ENCODE results near the gene CREBRF.
"Not testable (repeated sequence)": the region's sequence is repeated elsewhere in the genome, so short reads cannot be mapped to it uniquely, and the experiment has no call there.

GRCh38 chr5:173076471-173076870 lies 20.3 kb downstream of the CREBRF start:
- TF ChIP-seq ZNF274 (IDR thresholded peaks at IDR 0.05; ENCODE audit: borderline replicate concordance, extremely low read depth, low read length) = not testable (repeated sequence)
- TF ChIP-seq, protein P1, sequence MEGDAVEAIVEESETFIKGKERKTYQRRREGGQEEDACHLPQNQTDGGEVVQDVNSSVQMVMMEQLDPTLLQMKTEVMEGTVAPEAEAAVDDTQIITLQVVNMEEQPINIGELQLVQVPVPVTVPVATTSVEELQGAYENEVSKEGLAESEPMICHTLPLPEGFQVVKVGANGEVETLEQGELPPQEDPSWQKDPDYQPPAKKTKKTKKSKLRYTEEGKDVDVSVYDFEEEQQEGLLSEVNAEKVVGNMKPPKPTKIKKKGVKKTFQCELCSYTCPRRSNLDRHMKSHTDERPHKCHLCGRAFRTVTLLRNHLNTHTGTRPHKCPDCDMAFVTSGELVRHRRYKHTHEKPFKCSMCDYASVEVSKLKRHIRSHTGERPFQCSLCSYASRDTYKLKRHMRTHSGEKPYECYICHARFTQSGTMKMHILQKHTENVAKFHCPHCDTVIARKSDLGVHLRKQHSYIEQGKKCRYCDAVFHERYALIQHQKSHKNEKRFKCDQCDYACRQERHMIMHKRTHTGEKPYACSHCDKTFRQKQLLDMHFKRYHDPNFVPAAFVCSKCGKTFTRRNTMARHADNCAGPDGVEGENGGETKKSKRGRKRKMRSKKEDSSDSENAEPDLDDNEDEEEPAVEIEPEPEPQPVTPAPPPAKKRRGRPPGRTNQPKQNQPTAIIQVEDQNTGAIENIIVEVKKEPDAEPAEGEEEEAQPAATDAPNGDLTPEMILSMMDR (IDR thresholded peaks at IDR 0.05; ENCODE audit: control extremely low read depth in 1 of 3, insufficient read depth in 1 of 3, low read depth in 1 of 3, low read length in 3 of 3) = not testable (repeated sequence)

Measured in H1 (cell line).